ENCODE results near the gene SIK3.
"Not testable (repeated sequence)": the region's sequence is repeated elsewhere in the genome, so short reads cannot be mapped to it uniquely, and the experiment has no call there.

SIK3 gene

DNA sequence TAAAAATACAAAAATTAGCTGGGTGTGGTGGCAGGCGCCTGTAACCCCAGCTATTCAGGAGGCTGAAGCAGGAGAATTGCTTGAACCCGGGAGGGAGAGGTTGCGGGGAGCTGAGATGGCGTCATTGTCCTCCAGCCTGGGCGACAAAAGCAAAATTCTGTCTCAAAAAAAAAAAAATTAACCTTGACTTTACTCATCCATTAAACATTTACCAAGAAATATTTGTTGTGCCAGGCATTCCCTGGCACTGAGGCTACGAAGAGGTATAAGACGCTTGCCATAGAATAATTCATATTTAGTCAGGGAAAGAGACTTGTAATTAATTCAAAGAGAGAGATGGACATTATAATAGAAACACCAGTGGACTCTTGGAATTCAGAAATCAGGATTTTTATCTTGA is 32.7 kb upstream of the SIK3 start:
- no peak overlapping the region for H3K9ac ChIP-seq
- H3K27ac ChIP-seq = no peak overlapping the region
- no peaks in the 10 kb centered on the region for H3K36me3 ChIP-seq (ENCODE audit: insufficient read depth)
- TF ChIP-seq, protein P1, sequence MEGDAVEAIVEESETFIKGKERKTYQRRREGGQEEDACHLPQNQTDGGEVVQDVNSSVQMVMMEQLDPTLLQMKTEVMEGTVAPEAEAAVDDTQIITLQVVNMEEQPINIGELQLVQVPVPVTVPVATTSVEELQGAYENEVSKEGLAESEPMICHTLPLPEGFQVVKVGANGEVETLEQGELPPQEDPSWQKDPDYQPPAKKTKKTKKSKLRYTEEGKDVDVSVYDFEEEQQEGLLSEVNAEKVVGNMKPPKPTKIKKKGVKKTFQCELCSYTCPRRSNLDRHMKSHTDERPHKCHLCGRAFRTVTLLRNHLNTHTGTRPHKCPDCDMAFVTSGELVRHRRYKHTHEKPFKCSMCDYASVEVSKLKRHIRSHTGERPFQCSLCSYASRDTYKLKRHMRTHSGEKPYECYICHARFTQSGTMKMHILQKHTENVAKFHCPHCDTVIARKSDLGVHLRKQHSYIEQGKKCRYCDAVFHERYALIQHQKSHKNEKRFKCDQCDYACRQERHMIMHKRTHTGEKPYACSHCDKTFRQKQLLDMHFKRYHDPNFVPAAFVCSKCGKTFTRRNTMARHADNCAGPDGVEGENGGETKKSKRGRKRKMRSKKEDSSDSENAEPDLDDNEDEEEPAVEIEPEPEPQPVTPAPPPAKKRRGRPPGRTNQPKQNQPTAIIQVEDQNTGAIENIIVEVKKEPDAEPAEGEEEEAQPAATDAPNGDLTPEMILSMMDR (conservative IDR thresholded peaks at IDR 0.05; ENCODE audit: low read depth, low read length) = no peak
- no peaks in the 10 kb centered on the region for H4K20me1 ChIP-seq (ENCODE audit: insufficient read depth)
- no peaks in the 10 kb centered on the region for H3K4me1 ChIP-seq (ENCODE audit: low read depth, poor library complexity, severe bottlenecking)
- no peak overlapping the region for H2AFZ ChIP-seq (ENCODE audit: low read depth)
- H3K4me3 ChIP-seq (IDR thresholded peaks at IDR 0.05; ENCODE audit: insufficient read depth, low read depth, low read length) = no peak overlapping the region
- no peaks in the 10 kb centered on the region for H3K27me3 ChIP-seq (ENCODE audit: insufficient read depth, low read depth)
- no peak overlapping the region for H3K4me2 ChIP-seq
- H3K79me2 ChIP-seq (ENCODE audit: insufficient read depth, low read depth) = no peaks in the 10 kb centered on the region

DNA sequence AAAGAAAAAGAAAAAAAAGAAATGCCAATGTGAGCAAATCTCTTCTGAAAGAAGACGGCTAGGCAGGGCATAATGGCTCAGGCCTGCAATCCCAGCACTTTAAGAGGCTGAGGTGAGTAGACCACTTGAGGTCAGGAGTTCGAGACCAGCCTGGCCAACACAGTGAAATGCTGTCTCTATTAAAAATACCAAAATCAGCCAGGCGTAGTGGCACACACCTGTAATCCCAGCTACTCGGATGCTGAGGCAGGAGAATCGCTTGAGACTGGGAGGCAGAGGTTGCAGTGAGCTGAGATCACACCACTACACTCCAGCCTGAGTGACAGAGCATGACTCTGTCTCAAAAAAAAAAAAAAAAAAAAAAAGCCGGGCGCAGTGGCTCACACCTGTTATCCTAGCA is 32.2 kb upstream of the SIK3 start:
- H4K20me1 ChIP-seq (ENCODE audit: insufficient read depth); H3K79me2 ChIP-seq (ENCODE audit: insufficient read depth, low read depth); H3K9ac ChIP-seq; H3K36me3 ChIP-seq (ENCODE audit: insufficient read depth); H3K27me3 ChIP-seq (ENCODE audit: insufficient read depth, low read depth); H3K4me1 ChIP-seq (ENCODE audit: low read depth, poor library complexity, severe bottlenecking); H3K27ac ChIP-seq; H3K4me2 ChIP-seq; H2AFZ ChIP-seq (ENCODE audit: low read depth); H3K4me3 ChIP-seq (IDR thresholded peaks at IDR 0.05; ENCODE audit: insufficient read depth, low read depth, low read length): not testable (repeated sequence)

DNA sequence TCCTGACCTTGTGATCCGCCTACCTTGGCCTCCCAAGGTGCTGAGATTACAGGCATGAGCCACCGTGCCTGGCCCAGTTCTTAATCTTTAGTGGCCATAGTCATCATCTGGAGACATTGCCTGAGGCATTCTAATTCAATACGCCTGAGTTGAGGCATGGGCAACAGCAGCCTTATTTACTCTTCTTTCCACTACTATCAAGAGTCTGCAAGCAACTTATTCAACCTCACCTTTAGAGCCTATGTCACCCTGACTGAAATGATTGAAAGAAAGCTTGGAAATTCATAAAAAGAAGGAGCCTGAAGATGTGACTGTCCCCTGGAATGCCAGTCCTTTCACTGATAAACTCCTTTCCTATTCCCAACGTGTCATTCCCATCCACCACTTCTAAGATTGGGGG is 30.1 kb upstream of the SIK3 start:
- Histone ChIP-seq H4K20me1 (ENCODE audit: insufficient read depth) (no peaks in the 10 kb centered on the region), H3K4me2 (no peak overlapping the region), H3K36me3 (ENCODE audit: insufficient read depth) (no peaks in the 10 kb centered on the region), H3K79me2 (ENCODE audit: insufficient read depth, low read depth) (no peaks in the 10 kb centered on the region), H3K9ac (no peak overlapping the region), H3K27me3 (ENCODE audit: insufficient read depth, low read depth) (no peaks in the 10 kb centered on the region), H2AFZ (ENCODE audit: low read depth) (no peak overlapping the region), H3K27ac (no peak overlapping the region), H3K4me1 (ENCODE audit: low read depth, poor library complexity, severe bottlenecking) (no peaks in the 10 kb centered on the region), H3K4me3 (IDR thresholded peaks at IDR 0.05; ENCODE audit: insufficient read depth, low read depth, low read length) (no peak overlapping the region)
- TF ChIP-seq, protein P1 (conservative IDR thresholded peaks at IDR 0.05; ENCODE audit: low read depth, low read length) = no peak

DNA sequence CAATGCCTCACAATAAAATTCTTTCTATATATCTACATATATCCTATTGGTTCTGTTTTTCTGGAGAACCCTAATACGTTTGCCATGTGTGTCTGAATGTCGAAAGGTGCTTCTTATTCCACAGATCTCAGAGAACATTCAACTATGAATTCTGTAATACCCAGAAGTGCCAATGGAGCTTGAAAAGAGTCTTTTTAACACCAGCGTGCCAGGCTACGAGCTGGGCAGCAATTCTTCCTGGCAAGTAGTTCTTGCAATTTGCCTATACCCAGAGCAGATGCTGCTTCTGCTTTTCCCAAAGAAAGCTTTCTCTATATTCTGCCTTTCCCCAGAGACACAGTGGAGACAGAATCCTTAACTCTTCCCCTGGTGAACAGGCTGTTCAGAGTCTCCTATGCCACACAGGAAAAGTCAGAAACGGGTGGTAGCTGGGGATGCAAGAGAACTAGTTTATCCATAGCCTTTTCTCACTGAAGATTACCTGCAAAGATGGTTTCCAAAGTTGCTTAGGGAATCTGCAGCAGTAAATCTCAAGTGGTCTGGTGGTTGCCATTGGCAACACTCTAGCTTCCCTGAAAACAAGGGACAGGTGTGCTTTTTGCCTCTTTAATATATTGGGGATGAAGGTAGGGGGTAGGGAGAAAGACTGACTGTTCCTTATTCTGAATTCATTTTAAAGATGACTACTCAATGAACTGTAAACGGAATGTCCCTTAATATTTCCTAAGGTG is 29.1 kb upstream of the SIK3 start:
- no peaks in the 10 kb centered on the region for H3K36me3 ChIP-seq (ENCODE audit: insufficient read depth)
- H3K4me3 ChIP-seq (IDR thresholded peaks at IDR 0.05; ENCODE audit: insufficient read depth, low read depth, low read length) = no peak overlapping the region
- H3K4me1 ChIP-seq (ENCODE audit: low read depth, poor library complexity, severe bottlenecking) = no peaks in the 10 kb centered on the region
- no peaks in the 10 kb centered on the region for H4K20me1 ChIP-seq (ENCODE audit: insufficient read depth)
- TF ChIP-seq, protein P1 (conservative IDR thresholded peaks at IDR 0.05; ENCODE audit: low read depth, low read length) = no peak
- H2AFZ ChIP-seq (ENCODE audit: low read depth) = no peak overlapping the region
- no peak overlapping the region for H3K27ac ChIP-seq
- H3K79me2 ChIP-seq (ENCODE audit: insufficient read depth, low read depth) = no peaks in the 10 kb centered on the region
- H3K27me3 ChIP-seq (ENCODE audit: insufficient read depth, low read depth) = no peaks in the 10 kb centered on the region
- H3K4me2 ChIP-seq = no peak overlapping the region
- H3K9ac ChIP-seq = no peak overlapping the region

DNA sequence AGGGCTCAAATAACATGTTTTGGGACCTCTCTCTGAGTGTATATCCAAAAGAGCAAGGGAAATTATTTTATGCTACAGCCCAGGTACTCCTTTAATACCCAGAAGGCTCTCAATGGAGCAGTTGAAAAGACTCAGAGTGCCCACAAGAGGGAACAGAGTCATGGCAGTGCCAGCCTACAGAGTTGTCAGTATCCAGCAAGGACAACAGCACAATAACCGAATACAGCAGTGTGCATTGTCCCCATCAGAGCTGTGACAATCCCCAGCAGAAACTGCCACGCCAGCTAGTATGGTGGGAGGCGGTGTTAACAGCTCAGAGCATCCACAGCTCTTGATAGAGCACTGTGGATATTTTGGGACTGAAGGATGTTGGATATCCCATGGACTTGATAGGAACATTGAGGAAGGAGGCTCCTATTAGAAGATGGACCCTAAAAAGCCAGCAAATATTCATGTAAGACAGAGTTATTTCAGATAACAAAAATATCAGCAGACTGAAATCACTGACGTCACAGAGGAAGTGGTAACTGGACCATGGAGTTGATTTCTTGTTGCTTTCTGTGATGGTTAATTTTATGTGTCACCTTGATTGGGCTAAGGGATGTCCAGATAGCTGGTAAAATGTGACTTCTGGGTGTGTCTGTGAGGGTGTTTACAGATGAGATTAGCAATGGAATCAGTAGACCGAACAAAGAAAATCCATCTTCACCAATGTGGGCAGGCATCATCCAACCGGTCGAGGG is 28.2 kb upstream of the SIK3 start:
- TF ChIP-seq, protein P1 (conservative IDR thresholded peaks at IDR 0.05; ENCODE audit: low read depth, low read length) = no peak
- Histone ChIP-seq H3K79me2 (ENCODE audit: insufficient read depth, low read depth) (no peaks in the 10 kb centered on the region), H3K27ac (no peak overlapping the region), H3K4me3 (IDR thresholded peaks at IDR 0.05; ENCODE audit: insufficient read depth, low read depth, low read length) (no peak overlapping the region), H3K36me3 (ENCODE audit: insufficient read depth) (no peaks in the 10 kb centered on the region), H3K4me2 (no peak overlapping the region), H3K9ac (no peak overlapping the region), H2AFZ (ENCODE audit: low read depth) (no peak overlapping the region), H3K4me1 (ENCODE audit: low read depth, poor library complexity, severe bottlenecking) (no peaks in the 10 kb centered on the region), H3K27me3 (ENCODE audit: insufficient read depth, low read depth) (no peaks in the 10 kb centered on the region), H4K20me1 (ENCODE audit: insufficient read depth) (no peaks in the 10 kb centered on the region)
